Kidney epithelial cell (primary cell): Measurements from ENCODE around the gene MX2. TPM values are rescaled to one million over a fixed set of nuclear protein-coding genes. Genes with fewer than 3 reads are reported as not detected.

Source experiments
- DNase-seq: peaks from one replicate; pipeline ENCODE4 v3.0.0-alpha.2; 2010; ENCODE audit warnings: low read depth
- H3K27me3 ChIP-seq: 2 replicates; pipeline ENCODE4 v1.6.0; 2011; ENCODE audit warnings: low read length; ENCODE audit not compliant: control insufficient read depth, insufficient read depth
- H3K36me3 ChIP-seq: 2 replicates; pipeline ENCODE4 v1.5.1; 2011; ENCODE audit warnings: low read length; ENCODE audit not compliant: control insufficient read depth, insufficient read depth
- H3K4me3 ChIP-seq: 2 replicates; pipeline ENCODE4 v1.5.1; 2011; ENCODE audit warnings: low read depth, mild to moderate bottlenecking, control low read depth, low read length
- total RNA-seq: library from RNA; depleted of rRNA; stranded (reverse); fragments of >200 nt; gene quantifications from 2 replicates; pipeline ENCODE4 v1.2.3, GENCODE V29; 2015
- TF ChIP-seq, protein P1 (sequence below): IDR thresholded peaks from 2 replicates; pipeline ENCODE4 v1.5.1; 2011; ENCODE audit warnings: mild to moderate bottlenecking, moderate library complexity, low read length, control low read depth, inconsistent platforms; ENCODE audit not compliant: insufficient read depth, poor library complexity, severe bottlenecking

MX2 gene
- total RNA-seq, 1 donor from 2014 or later: 1.4 TPM

DNA sequence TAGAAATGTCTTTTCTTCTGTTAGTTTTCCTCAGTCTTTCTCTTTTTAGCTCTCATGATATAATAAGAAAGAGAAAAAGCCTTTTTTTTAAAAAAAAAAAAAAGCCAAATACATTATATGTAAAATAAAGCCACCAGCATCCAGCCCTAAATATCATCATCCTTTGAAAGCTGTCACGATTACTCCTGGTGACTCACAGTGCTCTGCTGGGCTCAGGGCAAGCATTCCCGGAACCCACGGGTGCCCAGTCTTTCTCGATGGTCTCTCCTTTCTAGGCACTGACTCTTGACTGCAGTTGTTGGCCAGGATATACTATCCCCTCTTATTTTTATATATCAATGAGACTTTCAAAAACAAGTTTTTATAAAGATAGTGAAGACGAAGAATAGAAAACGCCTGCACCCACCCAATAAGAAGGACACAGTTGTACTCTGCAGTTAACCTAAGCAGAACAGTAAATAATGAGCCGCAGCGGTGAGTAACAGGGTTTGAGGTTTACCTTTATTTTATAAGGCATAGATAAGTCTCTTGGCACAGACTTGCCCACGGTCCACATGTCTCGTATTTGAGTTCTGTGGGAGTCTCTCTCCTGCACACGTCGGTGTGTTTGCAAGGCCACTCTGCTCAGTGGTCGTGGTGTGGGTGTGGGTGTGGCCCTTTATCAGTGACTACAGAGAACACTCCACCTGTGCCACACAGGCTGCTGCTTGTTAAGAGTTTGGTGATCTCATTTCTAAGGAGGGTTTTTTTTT, 15.7 kb upstream of the MX2 start:
- Histone ChIP-seq H3K36me3 (no peaks in the 10 kb centered on the region), H3K4me3 (no peak overlapping the region), H3K27me3 (peaks cover 5% of the 10 kb centered on the region)
- no peak for DNase-seq
- TF ChIP-seq, protein P1, sequence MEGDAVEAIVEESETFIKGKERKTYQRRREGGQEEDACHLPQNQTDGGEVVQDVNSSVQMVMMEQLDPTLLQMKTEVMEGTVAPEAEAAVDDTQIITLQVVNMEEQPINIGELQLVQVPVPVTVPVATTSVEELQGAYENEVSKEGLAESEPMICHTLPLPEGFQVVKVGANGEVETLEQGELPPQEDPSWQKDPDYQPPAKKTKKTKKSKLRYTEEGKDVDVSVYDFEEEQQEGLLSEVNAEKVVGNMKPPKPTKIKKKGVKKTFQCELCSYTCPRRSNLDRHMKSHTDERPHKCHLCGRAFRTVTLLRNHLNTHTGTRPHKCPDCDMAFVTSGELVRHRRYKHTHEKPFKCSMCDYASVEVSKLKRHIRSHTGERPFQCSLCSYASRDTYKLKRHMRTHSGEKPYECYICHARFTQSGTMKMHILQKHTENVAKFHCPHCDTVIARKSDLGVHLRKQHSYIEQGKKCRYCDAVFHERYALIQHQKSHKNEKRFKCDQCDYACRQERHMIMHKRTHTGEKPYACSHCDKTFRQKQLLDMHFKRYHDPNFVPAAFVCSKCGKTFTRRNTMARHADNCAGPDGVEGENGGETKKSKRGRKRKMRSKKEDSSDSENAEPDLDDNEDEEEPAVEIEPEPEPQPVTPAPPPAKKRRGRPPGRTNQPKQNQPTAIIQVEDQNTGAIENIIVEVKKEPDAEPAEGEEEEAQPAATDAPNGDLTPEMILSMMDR: no peak

DNA sequence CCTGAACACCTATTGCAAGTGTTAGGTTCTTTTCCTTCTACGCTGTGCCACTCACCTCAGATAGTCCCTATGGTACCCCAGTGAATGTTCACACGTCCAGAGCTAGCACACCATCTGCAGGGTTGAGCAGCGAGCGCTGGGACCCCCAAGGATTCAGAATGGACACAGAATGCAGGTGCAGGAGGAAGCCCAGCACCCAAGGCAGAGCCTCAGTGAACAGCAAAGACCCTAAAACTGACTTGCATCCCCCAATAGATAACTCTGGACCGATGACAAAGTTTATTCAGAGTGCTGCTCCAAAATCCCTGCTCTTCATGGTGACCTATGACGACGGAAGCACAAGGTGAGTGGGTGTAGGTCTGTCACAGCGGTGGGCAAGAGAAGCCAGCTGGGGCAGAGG, 15.1 kb upstream of the MX2 start:
- Histone ChIP-seq H3K36me3 (no peaks in the 10 kb centered on the region), H3K4me3 (no peak overlapping the region), H3K27me3 (peaks cover 5% of the 10 kb centered on the region)
- DNase-seq: no peak
- TF ChIP-seq, protein P1: no peak

DNA sequence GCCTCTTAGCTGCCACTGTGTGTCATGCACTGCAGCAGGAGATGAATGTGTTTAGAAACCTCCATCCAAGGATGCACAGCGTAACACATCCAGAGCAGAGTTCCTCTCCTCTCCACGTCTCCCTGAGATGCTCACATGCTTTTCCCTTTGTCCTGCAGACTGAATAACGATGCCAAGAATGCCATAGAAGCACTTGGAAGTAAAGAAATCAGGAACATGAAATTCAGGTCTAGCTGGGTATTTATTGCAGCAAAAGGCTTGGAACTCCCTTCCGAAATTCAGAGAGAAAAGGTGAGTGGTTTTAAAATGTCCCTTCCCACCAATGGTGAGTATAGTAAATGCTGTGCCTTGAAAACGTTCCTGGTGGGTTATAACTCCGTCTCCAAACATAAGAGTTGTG, 13.4 kb upstream of the MX2 start:
- TF ChIP-seq, protein P1: no peak
- Histone ChIP-seq H3K36me3 (no peaks in the 10 kb centered on the region), H3K27me3 (peaks cover 5% of the 10 kb centered on the region), H3K4me3 (no peak overlapping the region)
- DNase-seq: no peak

DNA sequence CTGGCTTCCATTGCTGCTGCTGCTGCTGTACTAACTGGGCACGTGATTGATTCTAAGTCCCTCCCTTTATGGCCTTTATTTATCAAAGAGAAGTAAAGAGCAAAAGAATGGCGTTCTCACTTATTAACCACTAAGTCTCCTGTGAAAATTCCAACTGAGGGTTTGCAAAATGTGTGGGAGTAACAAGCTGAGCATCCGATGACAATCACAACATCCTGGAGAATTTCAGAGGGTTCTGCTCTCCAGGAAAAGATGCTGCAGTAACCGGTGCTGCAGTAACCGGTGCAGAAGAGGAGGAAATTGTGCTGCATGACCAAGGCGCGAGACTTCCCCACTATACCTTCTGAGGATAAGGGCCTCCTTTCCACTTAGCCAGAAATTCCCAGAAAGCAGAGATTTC, 12.7 kb upstream of the MX2 start:
- peaks cover 5% of the 10 kb centered on the region for H3K27me3 ChIP-seq
- no peak overlapping the region for H3K4me3 ChIP-seq
- no peaks in the 10 kb centered on the region for H3K36me3 ChIP-seq
- no peak for DNase-seq
- TF ChIP-seq, protein P1: no peak

DNA sequence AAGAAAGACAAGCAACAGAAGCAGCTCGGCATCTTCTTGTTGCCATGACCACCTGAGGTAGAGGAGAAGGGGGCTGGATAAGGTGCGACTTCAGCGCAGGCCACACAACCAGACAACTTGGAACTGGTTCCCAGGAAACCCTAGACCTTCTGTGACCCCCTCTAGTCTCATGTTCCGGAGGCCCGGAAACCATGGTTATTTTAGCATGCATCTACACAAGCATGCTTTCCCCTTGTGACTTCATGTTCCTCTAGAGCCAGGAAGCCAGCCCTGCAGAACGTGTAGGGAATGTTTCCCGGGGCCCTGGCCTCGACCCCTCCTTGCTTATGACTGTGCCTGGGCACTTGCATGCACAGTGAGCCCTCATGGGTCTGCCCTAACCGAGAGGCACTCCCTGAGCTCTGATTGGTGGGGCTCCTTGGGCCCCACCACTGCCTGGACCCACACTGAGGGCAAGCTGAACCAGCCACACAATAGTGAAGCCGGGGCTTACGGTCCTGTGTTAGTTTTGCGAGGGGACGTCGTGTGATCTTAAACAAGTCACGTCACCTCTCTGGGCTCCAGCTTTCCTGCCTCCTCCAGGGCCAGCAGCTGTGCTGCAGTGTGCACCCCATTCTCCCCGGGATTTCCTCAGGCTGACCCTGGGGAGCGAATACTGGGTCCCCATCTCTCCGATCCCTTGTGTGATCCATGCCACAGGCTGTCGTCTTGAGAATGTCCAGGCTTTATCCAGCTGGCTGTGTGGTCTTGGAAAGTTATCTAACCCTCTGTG, 12.0 kb upstream of the MX2 start:
- Histone ChIP-seq H3K27me3 (peaks cover 5% of the 10 kb centered on the region), H3K36me3 (no peaks in the 10 kb centered on the region), H3K4me3 (no peak overlapping the region)
- DNase-seq: no peak
- TF ChIP-seq, protein P1: no peak
